Fibroblast of lung (primary cell): ENCODE results near the gene PC.

Experiments used
- CTCF ChIP-seq, 2 donors: IDR thresholded peaks in 1 of 2; conservative IDR thresholded peaks in 1 of 2; 1 replicate in 1 of 2; 2 replicates in 1 of 2; pipeline ENCODE4 v1.5.1; 2011 to 2012; ENCODE audit warnings: low read length in 2 of 2, control low read depth in 1 of 2, inconsistent platforms in 1 of 2, low read depth in 1 of 2, mild to moderate bottlenecking in 1 of 2
- EZH2 ChIP-seq: IDR thresholded peaks from 2 replicates; pipeline ENCODE4 v1.5.1; 2012; ENCODE audit warnings: low read length, control low read depth, mild to moderate bottlenecking; ENCODE audit errors: missing control alignments

- TF ChIP-seq CTCF (conservative IDR thresholded peaks at IDR 0.05 in 1 of 2, IDR thresholded peaks at IDR 0.05 in 1 of 2; ENCODE audit: low read depth in 1 of 2, low read length in 2 of 2), result no peak
- TF ChIP-seq EZH2, result no peak
Observed at GRCh38 chr11:66868726-66869566, 89.2 kb downstream of the PC start.
